NCI-H2107 treated with DMSO at 0.1 percent for 48 hours (cell line): Measurements from ENCODE around the gene ARHGEF37.

Experiments used
- DNase-seq: peaks from one replicate; lab custom pipeline; 2025; ENCODE audit not compliant: unreplicated experiment; lab: John Stamatoyannopoulos, UW

ARHGEF37 gene

GRCh38 chr5:149671544-149671943 is 90.2 kb downstream of the ARHGEF37 start:
- DNase-seq, result no peak

GRCh38 chr5:149672701-149673476 is 91.6 kb downstream of the ARHGEF37 start:
- DNase-seq, result no peak

- no peak for DNase-seq
These were observed 93.4 kb downstream of the ARHGEF37 start for GRCh38 chr5:149674686-149675085.

DNA sequence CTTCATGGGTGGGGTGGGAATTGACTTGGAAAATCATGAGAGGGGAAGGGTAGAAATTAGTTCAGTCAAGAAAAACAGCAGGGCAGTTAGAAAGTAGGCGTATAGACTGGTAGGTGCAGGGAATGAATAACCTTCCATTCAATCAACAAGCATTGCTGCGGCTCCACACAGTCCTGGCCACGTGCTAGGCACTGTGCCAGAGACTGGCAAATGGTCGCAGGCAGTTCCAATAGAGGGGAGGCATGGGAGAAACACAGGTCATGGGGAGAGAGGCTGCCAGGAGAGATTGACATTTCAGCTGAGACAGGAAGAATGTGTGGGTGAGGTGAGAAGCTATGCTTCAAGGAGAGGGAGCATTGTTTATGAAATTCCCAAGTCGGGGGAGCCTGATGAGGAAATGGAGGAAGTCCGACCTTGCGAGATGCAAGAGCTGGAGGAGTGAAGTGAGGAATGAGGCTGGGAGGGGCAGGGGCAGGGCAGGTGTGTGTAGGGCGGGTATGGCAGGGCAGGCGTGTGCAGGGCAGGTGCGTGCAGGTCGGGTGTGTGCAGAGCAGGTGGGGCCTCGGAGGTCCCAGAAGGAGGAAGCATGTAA is 94.4 kb downstream of the ARHGEF37 start:
- DNase-seq, result no peak

DNA sequence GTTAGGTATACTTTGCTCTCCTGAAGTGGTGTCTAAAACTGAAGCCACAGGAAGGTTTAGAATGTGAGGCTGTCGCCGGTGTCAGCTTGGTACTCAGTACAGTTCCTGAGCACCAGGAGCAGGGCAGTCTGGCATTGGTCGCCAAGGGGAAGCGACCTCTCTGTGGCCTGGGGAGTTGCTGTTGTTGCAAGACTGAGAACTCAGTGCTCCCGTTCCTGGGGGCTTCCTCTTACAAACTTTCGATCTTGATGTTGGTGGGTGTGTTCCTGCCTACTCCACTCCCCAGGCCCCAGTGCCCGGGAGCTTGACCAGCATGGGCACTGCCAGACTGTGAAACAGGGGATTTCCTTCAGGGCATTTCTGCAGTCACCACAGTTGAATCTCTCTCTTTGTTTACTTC is 96.4 kb downstream of the ARHGEF37 start:
- no peak for DNase-seq

- no peak for DNase-seq
These were observed 98.8 kb downstream of the ARHGEF37 start for GRCh38 chr5:149679876-149680809.

GRCh38 chr5:149680810-149681221 is 99.5 kb downstream of the ARHGEF37 start:
- DNase-seq, result no peak

DNA sequence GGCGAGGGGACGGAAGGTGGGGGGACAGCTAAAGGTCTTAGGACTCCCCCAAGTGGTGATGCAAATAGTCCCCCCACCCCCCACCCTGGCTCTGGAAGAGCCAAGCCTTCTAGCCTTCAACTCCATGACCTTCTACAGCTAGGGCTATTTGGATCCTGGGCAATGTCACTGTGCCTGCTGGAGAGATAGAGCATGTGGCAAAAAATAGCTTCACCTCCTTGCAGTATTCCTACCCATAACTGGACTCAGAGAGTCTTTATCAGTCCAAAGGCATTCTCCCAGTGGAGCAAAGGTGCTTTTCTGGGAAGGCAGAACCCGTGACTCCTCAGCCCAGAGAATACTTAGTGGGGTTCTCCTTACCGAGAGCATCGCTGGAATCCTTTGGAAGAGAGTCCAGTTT is 100.0 kb downstream of the ARHGEF37 start:
- DNase-seq, result no peak

DNA sequence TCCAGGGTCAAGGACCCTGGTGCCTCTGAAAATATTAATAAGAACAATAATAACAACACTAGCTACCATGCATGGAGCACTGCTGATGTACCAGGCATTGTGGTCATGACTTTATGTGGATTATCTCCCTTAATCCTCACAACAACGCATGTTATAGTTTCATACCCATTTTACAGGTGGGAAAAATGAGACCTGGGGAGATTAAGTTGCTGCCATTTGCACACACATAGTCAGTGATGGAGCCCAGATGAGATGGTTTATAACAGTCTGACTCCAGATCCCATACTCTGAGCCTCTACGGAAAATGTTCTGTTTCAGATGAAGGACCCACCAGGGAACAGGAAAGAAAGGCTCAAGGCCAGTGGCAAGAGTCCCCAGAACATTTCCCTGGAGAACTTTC is 100.6 kb downstream of the ARHGEF37 start:
- no peak for DNase-seq

GRCh38 chr5:149682532-149683075 is 101.3 kb downstream of the ARHGEF37 start:
- no peak for DNase-seq

- DNase-seq, result no peak
These were observed 102.7 kb downstream of the ARHGEF37 start for GRCh38 chr5:149683964-149684363.

DNA sequence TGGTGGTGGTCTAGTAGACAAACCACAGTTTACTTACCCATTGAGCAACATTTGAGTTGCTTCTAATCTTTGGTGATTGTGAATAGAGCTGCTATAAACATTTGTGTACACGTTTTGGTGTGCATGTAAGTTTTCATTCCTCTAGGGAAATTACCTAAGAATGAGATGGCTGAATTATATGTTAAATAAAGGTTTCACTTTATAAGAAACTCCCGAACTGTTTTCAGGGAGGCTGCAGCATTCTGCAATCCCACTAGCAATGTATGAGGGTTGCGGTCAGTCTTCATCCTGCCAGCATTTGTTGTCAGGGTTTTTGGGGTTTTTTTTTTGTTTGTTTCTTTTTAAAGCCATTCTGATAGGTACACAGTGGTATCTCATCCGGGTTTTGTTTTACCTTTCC is 103.1 kb downstream of the ARHGEF37 start:
- no peak for DNase-seq
